OCI-LY3 (cell line): ENCODE data around the gene CCNI.

Experiments used
- EZH2phosphoT487 ChIP-seq: fragments of 200-600 bp; shearing (Covaris generic); IDR thresholded peaks from 2 replicates; pipeline ENCODE4 v1.6.1; 2018; ENCODE audit warnings: antibody characterized with exemption, mixed run types, low read depth
- TF ChIP-seq, protein P1 (sequence below): fragments of 200-600, 300-600 bp; sonication (generic); IDR thresholded peaks from 2 replicates; pipeline ENCODE4 v1.5.1; 2014; ENCODE audit warnings: antibody characterized with exemption, low read length, low read depth

DNA sequence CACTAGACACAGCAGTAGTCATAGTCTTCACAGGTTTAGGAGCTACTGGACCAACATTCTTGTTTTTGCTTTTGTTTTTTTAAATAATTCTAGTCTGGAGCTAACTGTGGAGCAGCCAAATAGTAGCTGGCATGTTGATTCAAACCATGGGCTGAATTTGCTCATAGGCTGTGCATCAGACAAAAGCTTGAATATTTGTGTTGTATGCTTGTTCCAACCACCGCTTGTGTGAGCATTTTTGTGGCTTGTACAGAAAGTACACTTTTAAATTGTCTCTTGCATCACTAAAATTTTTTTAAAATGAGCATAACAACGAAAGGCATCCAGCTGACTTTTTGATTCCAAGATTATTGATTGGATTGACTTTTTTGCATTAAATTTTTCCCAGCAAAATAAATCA is 39.6 kb downstream of the CCNI start:
- TF ChIP-seq, protein P1, sequence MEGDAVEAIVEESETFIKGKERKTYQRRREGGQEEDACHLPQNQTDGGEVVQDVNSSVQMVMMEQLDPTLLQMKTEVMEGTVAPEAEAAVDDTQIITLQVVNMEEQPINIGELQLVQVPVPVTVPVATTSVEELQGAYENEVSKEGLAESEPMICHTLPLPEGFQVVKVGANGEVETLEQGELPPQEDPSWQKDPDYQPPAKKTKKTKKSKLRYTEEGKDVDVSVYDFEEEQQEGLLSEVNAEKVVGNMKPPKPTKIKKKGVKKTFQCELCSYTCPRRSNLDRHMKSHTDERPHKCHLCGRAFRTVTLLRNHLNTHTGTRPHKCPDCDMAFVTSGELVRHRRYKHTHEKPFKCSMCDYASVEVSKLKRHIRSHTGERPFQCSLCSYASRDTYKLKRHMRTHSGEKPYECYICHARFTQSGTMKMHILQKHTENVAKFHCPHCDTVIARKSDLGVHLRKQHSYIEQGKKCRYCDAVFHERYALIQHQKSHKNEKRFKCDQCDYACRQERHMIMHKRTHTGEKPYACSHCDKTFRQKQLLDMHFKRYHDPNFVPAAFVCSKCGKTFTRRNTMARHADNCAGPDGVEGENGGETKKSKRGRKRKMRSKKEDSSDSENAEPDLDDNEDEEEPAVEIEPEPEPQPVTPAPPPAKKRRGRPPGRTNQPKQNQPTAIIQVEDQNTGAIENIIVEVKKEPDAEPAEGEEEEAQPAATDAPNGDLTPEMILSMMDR: no peak
- no peak for TF ChIP-seq EZH2phosphoT487
